Activated gamma-delta T cell treated with Interleukin-2 at 50 U/mL for 16 hours (primary cell): ENCODE data around the gene RPS15.

Experiments
- DNase-seq: peaks from one replicate; pipeline ENCODE4 v3.0.0-alpha.2; 2020

RPS15 gene

DNA sequence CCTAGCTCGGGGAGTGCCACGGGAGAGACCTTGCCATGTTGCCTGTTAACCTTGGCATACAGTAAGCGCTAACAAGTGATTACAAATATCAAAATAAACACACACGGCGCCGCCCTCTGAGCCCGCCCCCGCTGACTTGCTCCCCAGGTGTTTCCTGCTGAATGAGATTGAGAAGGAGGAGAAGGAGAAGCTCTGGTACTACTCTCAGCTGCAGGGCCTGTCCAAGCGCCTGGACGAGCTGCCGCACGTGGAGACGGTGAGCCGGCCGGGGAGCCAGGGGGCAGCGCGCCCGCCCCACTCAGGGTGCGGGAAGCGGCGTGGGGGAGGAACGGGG is 16.8 kb downstream of the RPS15 start:
- no peak for DNase-seq

DNA sequence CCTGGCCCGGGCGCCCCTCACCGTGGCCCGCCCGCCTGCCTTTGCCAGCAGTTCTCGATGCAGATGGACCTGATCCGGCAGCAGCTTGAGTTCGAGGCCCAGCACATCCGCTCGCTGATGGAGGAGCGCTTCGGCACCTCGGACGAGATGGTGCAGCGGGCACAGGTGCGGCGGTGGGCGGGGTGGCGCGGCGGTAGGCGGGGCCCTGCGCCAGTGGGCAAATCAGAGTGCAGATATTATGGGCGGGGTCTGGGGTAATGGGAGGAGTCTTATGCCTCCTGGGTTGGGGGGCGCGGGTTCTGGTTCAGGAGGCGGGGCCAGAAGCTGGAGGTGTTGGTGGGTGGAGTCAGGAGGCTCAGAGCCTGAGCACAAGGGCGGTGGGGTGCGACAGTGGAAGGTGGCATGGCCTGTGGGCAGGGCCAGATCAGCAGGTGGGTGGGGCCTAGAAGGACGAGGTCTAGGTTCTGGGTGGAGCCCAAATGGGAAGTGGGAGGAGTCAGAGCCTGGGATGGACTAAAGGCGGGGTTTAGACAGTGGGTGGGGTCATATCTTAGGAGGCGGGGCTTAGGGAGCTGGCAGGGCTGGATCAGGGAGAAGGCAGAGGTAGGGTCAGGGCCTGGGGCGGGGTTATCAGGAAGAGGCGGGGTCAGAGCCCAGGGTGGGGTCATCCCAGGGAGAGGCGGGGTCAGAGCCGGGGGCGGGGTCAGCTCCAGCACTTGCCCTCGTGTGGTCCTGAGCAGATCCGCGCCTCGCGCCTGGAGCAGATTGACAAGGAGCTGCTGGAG is 17.3 kb downstream of the RPS15 start:
- peak; percentile 30 for DNase-seq

GRCh38 chr19:1456121-1456900 is 18.1 kb downstream of the RPS15 start:
- DNase-seq, result no peak

GRCh38 chr19:1457031-1457739 is 19.0 kb downstream of the RPS15 start:
- no peak for DNase-seq

DNA sequence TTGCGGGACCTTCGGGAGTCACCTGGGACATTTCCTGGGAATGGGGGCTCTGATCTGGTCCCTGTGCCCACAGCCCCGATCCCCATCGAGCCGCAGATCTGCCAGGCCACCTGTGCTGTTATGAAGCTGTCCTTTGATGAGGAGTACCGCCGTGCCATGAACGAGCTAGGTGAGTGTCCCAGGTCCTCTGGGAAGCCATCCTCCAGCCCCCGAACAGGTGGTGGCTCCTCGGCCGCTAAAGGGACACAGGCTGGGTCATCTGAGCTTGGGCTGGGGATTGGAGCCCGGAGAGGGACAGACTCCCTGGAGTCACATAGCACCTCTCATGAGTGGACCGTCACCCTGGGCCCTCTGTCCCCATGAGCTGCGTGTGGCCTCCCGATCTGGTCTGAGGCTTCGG is 19.7 kb downstream of the RPS15 start:
- DNase-seq, result no peak

- no peak for DNase-seq
These were observed 21.3 kb downstream of the RPS15 start for GRCh38 chr19:1459479-1459878.

GRCh38 chr19:1460033-1460995 is 22.1 kb downstream of the RPS15 start:
- no peak for DNase-seq

- DNase-seq, result no peak
These were observed 23.7 kb downstream of the RPS15 start for GRCh38 chr19:1461862-1462261.

GRCh38 chr19:1465191-1466016 is 27.2 kb downstream of the RPS15 start:
- DNase-seq, result no peak

- no peak for DNase-seq
These were observed 27.8 kb downstream of the RPS15 start for GRCh38 chr19:1466018-1466460.

DNA sequence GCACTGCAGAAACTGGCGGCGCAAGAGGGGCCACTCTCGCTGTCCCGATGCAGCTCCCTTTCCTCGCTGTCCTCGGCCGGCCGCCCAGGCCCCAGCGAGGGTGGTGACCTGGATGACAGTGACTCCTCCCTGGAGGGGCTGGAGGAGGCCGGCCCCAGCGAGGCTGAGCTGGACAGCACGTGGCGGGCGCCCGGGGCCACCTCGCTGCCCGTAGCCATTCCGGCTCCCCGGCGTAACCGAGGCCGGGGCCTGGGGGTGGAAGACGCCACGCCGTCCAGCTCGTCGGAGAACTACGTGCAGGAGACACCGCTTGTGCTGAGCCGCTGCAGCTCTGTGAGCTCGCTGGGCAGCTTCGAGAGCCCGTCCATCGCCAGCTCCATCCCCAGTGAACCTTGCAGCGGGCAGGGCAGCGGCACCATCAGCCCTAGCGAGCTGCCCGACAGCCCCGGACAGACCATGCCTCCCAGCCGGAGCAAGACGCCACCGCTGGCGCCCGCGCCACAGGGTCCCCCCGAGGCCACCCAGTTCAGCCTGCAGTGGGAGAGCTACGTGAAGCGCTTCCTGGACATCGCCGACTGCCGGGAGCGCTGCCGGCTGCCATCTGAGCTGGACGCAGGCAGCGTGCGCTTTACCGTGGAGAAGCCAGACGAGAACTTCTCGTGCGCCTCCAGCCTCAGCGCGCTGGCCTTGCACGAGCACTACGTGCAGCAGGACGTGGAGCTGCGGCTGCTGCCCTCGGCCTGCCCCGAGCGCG is 28.4 kb downstream of the RPS15 start:
- DNase-seq, result no peak

- no peak for DNase-seq
These were observed 29.0 kb downstream of the RPS15 start for GRCh38 chr19:1467215-1467489.

DNA sequence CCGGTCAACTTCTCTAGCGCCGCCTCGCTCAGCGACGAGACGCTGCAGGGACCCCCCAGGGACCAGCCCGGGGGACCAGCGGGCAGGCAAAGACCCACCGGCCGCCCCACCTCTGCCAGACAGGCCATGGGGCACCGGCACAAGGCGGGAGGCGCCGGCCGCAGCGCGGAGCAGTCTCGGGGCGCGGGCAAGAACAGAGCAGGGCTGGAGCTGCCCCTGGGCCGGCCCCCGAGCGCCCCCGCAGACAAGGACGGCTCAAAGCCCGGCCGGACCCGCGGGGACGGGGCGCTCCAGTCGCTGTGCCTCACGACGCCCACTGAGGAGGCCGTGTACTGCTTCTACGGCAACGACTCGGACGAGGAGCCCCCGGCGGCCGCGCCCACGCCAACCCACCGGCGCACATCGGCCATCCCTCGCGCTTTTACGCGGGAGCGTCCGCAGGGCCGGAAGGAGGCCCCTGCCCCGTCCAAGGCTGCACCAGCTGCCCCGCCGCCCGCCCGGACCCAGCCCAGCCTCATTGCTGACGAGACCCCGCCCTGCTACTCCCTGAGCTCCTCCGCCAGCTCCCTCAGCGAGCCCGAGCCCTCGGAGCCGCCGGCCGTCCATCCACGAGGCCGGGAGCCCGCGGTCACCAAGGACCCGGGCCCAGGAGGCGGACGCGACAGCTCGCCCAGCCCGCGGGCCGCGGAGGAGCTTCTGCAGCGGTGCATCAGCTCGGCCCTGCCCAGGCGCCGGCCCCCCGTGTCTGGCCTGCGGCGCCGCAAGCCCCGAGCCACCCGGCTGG is 29.5 kb downstream of the RPS15 start:
- DNase-seq, result no peak

GRCh38 chr19:1468274-1468820 is 30.2 kb downstream of the RPS15 start:
- DNase-seq, result no peak

DNA sequence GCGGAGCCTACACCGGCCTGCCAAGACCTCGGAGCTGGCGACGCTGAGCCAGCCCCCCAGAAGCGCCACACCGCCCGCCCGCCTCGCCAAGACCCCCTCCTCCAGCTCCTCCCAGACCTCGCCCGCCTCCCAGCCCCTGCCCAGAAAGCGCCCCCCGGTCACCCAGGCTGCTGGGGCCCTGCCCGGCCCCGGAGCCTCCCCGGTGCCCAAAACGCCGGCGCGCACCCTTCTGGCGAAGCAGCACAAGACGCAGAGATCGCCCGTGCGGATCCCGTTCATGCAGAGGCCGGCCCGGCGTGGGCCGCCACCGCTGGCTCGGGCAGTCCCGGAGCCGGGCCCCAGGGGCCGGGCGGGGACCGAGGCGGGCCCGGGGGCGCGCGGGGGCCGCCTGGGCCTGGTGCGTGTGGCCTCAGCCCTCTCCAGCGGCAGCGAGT is 30.6 kb downstream of the RPS15 start:
- no peak for DNase-seq

DNA sequence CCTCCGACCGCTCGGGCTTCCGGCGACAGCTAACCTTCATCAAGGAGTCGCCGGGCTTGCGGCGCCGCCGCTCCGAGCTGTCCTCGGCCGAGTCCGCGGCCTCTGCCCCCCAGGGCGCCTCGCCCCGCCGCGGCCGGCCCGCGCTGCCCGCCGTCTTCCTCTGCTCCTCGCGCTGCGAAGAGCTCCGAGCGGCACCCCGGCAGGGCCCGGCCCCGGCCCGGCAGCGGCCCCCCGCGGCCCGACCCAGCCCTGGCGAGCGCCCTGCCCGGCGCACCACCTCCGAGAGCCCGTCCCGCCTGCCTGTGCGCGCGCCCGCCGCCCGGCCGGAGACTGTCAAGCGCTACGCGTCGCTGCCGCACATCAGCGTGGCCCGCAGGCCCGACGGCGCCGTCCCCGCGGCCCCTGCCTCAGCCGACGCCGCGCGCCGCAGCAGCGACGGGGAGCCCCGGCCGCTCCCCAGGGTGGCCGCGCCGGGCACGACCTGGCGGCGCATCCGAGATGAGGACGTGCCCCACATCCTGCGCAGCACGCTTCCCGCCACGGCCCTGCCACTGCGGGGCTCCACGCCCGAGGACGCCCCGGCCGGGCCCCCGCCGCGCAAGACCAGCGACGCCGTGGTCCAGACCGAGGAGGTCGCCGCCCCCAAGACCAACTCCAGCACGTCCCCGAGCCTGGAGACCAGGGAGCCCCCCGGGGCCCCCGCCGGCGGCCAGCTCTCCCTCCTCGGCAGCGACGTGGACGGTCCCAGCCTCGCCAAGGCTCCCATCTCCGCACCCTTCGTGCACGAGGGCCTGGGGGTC is 31.3 kb downstream of the RPS15 start:
- DNase-seq, result no peak

DNA sequence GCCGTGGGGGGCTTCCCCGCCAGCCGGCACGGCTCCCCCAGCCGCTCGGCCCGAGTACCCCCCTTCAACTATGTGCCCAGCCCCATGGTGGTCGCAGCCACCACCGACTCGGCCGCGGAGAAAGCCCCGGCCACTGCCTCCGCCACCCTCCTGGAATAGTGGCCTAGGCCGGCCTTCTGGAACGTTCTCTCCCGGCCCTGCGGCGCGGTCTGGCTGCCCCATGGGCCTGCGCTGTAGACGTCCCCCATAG is 31.8 kb downstream of the RPS15 start:
- DNase-seq, result no peak

DNA sequence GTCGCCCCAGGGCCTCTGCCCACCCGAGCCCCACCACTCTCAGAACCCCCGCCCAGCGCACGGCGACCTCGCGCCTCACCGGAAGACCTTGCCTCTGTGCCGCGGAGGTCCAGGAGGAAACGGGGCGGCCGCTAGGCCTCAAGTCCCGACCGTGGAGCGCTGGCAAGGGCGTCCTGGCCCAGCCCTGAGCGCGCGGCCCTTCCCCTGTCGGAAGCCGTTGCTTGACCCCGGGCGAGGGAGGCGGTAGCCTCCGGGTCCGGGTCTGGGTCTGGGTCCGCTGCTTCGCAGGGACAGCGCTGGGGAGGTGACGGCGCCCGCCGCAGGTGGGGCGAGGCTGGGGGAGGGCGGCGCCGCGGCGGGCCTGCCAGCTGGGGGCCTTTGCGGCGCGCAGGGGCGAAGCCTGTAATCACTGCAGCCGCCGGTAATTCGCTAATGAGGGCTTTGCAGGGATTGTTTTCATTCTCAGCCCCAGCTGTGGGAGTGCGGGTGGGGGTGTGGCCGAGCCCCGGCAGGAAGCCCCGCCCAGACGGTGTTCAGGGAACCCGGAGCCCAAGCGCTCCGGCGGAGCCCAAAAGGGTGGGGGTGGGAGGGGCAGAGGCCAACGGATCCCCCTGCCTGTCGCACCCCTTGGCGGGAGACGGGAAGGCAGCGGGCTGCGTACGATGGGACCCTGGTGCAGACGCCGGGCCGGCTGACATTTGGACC is 32.3 kb downstream of the RPS15 start:
- DNase-seq, result peak; percentile 65
